Measurements from ENCODE around the gene TSPEAR.

DNA sequence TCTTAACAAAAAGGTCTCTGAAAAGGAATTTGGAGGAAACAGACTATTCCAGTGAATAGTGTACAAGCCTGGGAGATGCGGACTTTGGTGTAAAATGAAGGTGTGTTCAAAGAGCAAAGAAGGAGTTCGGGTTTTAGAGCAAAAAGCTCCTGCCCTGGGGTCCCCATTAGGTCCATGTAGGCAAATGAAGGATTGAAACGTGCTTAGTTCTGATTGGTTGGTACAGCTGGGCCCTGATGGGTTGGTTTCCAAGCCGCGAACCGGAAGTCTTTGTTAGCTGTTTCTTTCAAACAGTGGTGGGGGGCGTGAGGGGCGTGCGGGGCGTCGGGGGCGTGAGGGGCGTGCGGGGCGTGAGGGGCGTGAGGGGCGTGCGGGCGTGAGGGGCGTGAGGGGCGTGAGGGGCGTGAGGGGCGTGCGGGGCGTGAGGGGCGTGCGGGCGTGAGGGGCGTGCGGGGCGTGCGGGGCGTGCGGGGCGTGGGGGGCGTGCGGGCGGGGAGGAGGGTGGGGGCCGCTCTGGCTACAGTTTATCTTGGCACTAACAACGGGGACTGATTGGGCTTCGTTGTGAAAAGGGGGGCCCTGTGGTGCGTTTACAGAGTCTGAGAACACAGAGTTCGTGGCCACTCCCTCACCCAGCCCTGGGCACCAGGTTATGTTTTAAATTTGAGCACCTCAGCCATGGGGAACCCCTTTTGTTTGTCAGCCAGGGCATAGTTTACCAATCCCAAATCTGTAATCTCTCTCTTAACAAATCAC, 226.7 kb downstream of the TSPEAR start:
- TF ChIP-seq, protein P1, sequence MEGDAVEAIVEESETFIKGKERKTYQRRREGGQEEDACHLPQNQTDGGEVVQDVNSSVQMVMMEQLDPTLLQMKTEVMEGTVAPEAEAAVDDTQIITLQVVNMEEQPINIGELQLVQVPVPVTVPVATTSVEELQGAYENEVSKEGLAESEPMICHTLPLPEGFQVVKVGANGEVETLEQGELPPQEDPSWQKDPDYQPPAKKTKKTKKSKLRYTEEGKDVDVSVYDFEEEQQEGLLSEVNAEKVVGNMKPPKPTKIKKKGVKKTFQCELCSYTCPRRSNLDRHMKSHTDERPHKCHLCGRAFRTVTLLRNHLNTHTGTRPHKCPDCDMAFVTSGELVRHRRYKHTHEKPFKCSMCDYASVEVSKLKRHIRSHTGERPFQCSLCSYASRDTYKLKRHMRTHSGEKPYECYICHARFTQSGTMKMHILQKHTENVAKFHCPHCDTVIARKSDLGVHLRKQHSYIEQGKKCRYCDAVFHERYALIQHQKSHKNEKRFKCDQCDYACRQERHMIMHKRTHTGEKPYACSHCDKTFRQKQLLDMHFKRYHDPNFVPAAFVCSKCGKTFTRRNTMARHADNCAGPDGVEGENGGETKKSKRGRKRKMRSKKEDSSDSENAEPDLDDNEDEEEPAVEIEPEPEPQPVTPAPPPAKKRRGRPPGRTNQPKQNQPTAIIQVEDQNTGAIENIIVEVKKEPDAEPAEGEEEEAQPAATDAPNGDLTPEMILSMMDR (IDR thresholded peaks at IDR 0.05), result no peak
- TF ChIP-seq POLR2AphosphoS5 (IDR thresholded peaks at IDR 0.05; ENCODE audit: low read depth, low read length), result no peak
- TF ChIP-seq TCF7L2 (IDR thresholded peaks at IDR 0.05; ENCODE audit: low read depth, low read length), result no peak
- TF ChIP-seq, protein P2, sequence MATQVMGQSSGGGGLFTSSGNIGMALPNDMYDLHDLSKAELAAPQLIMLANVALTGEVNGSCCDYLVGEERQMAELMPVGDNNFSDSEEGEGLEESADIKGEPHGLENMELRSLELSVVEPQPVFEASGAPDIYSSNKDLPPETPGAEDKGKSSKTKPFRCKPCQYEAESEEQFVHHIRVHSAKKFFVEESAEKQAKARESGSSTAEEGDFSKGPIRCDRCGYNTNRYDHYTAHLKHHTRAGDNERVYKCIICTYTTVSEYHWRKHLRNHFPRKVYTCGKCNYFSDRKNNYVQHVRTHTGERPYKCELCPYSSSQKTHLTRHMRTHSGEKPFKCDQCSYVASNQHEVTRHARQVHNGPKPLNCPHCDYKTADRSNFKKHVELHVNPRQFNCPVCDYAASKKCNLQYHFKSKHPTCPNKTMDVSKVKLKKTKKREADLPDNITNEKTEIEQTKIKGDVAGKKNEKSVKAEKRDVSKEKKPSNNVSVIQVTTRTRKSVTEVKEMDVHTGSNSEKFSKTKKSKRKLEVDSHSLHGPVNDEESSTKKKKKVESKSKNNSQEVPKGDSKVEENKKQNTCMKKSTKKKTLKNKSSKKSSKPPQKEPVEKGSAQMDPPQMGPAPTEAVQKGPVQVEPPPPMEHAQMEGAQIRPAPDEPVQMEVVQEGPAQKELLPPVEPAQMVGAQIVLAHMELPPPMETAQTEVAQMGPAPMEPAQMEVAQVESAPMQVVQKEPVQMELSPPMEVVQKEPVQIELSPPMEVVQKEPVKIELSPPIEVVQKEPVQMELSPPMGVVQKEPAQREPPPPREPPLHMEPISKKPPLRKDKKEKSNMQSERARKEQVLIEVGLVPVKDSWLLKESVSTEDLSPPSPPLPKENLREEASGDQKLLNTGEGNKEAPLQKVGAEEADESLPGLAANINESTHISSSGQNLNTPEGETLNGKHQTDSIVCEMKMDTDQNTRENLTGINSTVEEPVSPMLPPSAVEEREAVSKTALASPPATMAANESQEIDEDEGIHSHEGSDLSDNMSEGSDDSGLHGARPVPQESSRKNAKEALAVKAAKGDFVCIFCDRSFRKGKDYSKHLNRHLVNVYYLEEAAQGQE (IDR thresholded peaks at IDR 0.05; ENCODE audit: insufficient read depth in 1 of 2, low read depth in 2 of 2, low read length in 1 of 2), result no peak
